GM21786 (cell line): ENCODE results near the gene PRKG1.

Experiments used
- ATAC-seq: cut with Tn5 transposase; IDR thresholded peaks from one replicate; pipeline ENCODE4 v1.9.1; 2021; ENCODE audit not compliant: unreplicated experiment

PRKG1 gene

GRCh38 chr10:51846856-51847506, 772.7 kb downstream of the PRKG1 start:
- ATAC-seq, result no peak

GRCh38 chr10:51852297-51852696, 778.0 kb downstream of the PRKG1 start:
- no peak for ATAC-seq

GRCh38 chr10:51857305-51857704, 783.0 kb downstream of the PRKG1 start:
- ATAC-seq, result no peak

GRCh38 chr10:51860257-51860656, 786.0 kb downstream of the PRKG1 start:
- peak; percentile 90 for ATAC-seq

- no peak for ATAC-seq
Measured at GRCh38 chr10:51861051-51861450, 786.8 kb downstream of the PRKG1 start.

GRCh38 chr10:51861731-51862130, 787.4 kb downstream of the PRKG1 start:
- ATAC-seq, result no peak

- ATAC-seq, result no peak
Measured at GRCh38 chr10:51862149-51862548, 787.9 kb downstream of the PRKG1 start.

- no peak for ATAC-seq
Measured at GRCh38 chr10:51867956-51868355, 793.7 kb downstream of the PRKG1 start.

GRCh38 chr10:51874131-51874530, 799.8 kb downstream of the PRKG1 start:
- ATAC-seq, result no peak

GRCh38 chr10:51875610-51876009, 801.3 kb downstream of the PRKG1 start:
- ATAC-seq, result no peak

- ATAC-seq, result no peak
Measured at GRCh38 chr10:51876503-51876902, 802.2 kb downstream of the PRKG1 start.

- ATAC-seq, result no peak
Measured at GRCh38 chr10:51876979-51877378, 802.7 kb downstream of the PRKG1 start.

- ATAC-seq, result no peak
Measured at GRCh38 chr10:51877636-51878035, 803.3 kb downstream of the PRKG1 start.

GRCh38 chr10:51878695-51879094, 804.4 kb downstream of the PRKG1 start:
- ATAC-seq, result peak; percentile 1

- peak; percentile 90 for ATAC-seq
Measured at GRCh38 chr10:51879238-51879637, 805.0 kb downstream of the PRKG1 start.

GRCh38 chr10:51881213-51881612, 806.9 kb downstream of the PRKG1 start:
- ATAC-seq, result no peak

GRCh38 chr10:51886438-51887068, 812.3 kb downstream of the PRKG1 start:
- no peak for ATAC-seq

- no peak for ATAC-seq
Measured at GRCh38 chr10:51888263-51888662, 814.0 kb downstream of the PRKG1 start.

- ATAC-seq, result no peak
Measured at GRCh38 chr10:51892313-51892712, 818.0 kb downstream of the PRKG1 start.

- peak; percentile 77 for ATAC-seq
Measured at GRCh38 chr10:51892965-51893658, 818.8 kb downstream of the PRKG1 start.

GRCh38 chr10:51894771-51895578, 820.7 kb downstream of the PRKG1 start:
- no peak for ATAC-seq
